H1 (cell line): ENCODE data around the gene UQCC3. TPM values are rescaled to one million over a fixed set of nuclear protein-coding genes. Genes with fewer than 3 reads are reported as not detected.

Experiments used
- CTCF ChIA-PET: fragments of 300-600 bp; sonication (Branson Sonifier 250); formaldehyde crosslinking; loops from one replicate; lab custom pipeline; 2021; ENCODE audit not compliant: partially characterized antibody; lab: Charles Lee
- POLR2A ChIA-PET: fragments of 300-600 bp; sonication (Branson Sonifier 250); formaldehyde crosslinking; loops from one replicate; lab custom pipeline; 2021; ENCODE audit warnings: inconsistent platforms; ENCODE audit not compliant: partially characterized antibody; lab: Charles Lee
- DNase-seq, 2 experiments: peaks; one replicate each; pipeline versions ENCODE4 v3.0.0 to v3.0.0-alpha.2; 2010 to 2022; ENCODE audit warnings: low spot score in 2 of 2, low read depth in 1 of 2, mixed read lengths in 1 of 2
- FAIRE-seq: peaks from 2 replicates; lab custom pipeline; 2011; peaks lifted over from hg19 to GRCh38; lab: Jason Lieb, UNC
- H2AFZ ChIP-seq: 2 replicates; pipeline ENCODE4 v1.8.1; 2012; ENCODE audit warnings: low read length, inconsistent platforms
- H2AK5ac ChIP-seq: 2 replicates; pipeline ENCODE4 v1.6.1; 2013; ENCODE audit warnings: low read depth, low read length
- H2BK120ac ChIP-seq: replicated peaks from 2 replicates; pipeline ENCODE3; 2013; ENCODE audit warnings: low read depth, low read length, inconsistent platforms
- H2BK12ac ChIP-seq: 2 replicates; pipeline ENCODE4 v1.6.1; 2013; ENCODE audit warnings: low read depth, low read length
- H2BK15ac ChIP-seq: 2 replicates; pipeline ENCODE4 v1.6.1; 2013; ENCODE audit warnings: low read length
- H2BK20ac ChIP-seq: 2 replicates; pipeline ENCODE4 v1.6.1; 2013; ENCODE audit warnings: low read length
- H2BK5ac ChIP-seq: 2 replicates; pipeline ENCODE4 v1.6.1; 2013; ENCODE audit warnings: low read depth, low read length
- H3K14ac ChIP-seq: 2 replicates; pipeline ENCODE4 v1.6.1; 2013; ENCODE audit warnings: inconsistent platforms; ENCODE audit not compliant: insufficient read length
- H3K18ac ChIP-seq: 2 replicates; pipeline ENCODE4 v1.6.1; 2013; ENCODE audit warnings: low read length; ENCODE audit errors: extremely low read depth
- H3K23ac ChIP-seq: 2 replicates; pipeline ENCODE4 v1.6.1; 2013; ENCODE audit warnings: inconsistent platforms; ENCODE audit not compliant: insufficient read length
- H3K23me2 ChIP-seq: 2 replicates; pipeline ENCODE4 v1.6.1; 2013; ENCODE audit warnings: low read depth, low read length
- H3K27ac ChIP-seq: 2 replicates; pipeline ENCODE4 v1.6.1; 2011; ENCODE audit warnings: low read depth, low read length, inconsistent platforms
- H3K27me3 ChIP-seq, 4 experiments: replicated peaks in 1 of 4; 1 replicate in 1 of 4; 2 replicates in 3 of 4; pipeline versions ENCODE4 v1.6.1 to v1.8.1; 2011 to 2013; ENCODE audit warnings: low read length in 3 of 4, mild to moderate bottlenecking in 3 of 4, inconsistent platforms in 2 of 4, mixed read lengths in 2 of 4, moderate library complexity in 1 of 4; ENCODE audit not compliant: control insufficient read depth in 3 of 4, insufficient read depth in 3 of 4; ENCODE audit errors: extremely low read depth in 1 of 4
- H3K36me3 ChIP-seq, 4 experiments: 2 replicates each; pipeline versions ENCODE4 v1.6.1 to v1.8.1; 2011 to 2013; ENCODE audit warnings: mild to moderate bottlenecking in 4 of 4, low read length in 3 of 4, moderate library complexity in 2 of 4, control low read depth in 1 of 4, inconsistent platforms in 1 of 4; ENCODE audit not compliant: insufficient read depth in 4 of 4, control insufficient read depth in 2 of 4
- H3K4ac ChIP-seq: replicated peaks from 2 replicates; pipeline ENCODE3; 2013; ENCODE audit warnings: low read length, low read depth, mixed read lengths, inconsistent platforms; ENCODE audit not compliant: insufficient read length
- H3K4me1 ChIP-seq, 4 experiments: replicated peaks in 1 of 4; 1 replicate in 1 of 4; 2 replicates in 3 of 4; pipeline versions ENCODE4 v1.6.1 to v1.8.1; 2011 to 2013; ENCODE audit warnings: low read length in 3 of 4, inconsistent platforms in 2 of 4, mixed read lengths in 1 of 4; ENCODE audit not compliant: insufficient read depth in 4 of 4, control insufficient read depth in 3 of 4
- H3K4me2 ChIP-seq, 2 experiments: 2 replicates each; pipeline versions ENCODE4 v1.6.1 to v1.8.1; 2011 to 2013; ENCODE audit warnings: low read depth in 2 of 2, low read length in 2 of 2, control low read depth in 1 of 2, inconsistent platforms in 1 of 2, mild to moderate bottlenecking in 1 of 2; ENCODE audit not compliant: insufficient read depth in 1 of 2
- H3K4me3 ChIP-seq, 4 experiments: fragments of 200-600, 300-600 bp in 1 of 4; sonication (generic), shearing (Covaris generic), sonication (Bioruptor Twin) in 1 of 4; 2 replicates each; pipeline versions ENCODE4 v1.5.1 to v1.8.1; 2011 to 2016; ENCODE audit warnings: low read length in 4 of 4, low read depth in 3 of 4, control low read depth in 2 of 4, inconsistent platforms in 2 of 4, mild to moderate bottlenecking in 2 of 4, mixed read lengths in 1 of 4, moderate library complexity in 1 of 4; ENCODE audit not compliant: insufficient read depth in 2 of 4; ENCODE audit errors: extremely low read depth in 1 of 4
- H3K56ac ChIP-seq: replicated peaks from 2 replicates; pipeline ENCODE3; 2013; ENCODE audit warnings: low read depth, mild to moderate bottlenecking, mixed read lengths, low read length, inconsistent platforms; ENCODE audit not compliant: insufficient read length
- H3K79me1 ChIP-seq: 2 replicates; pipeline ENCODE4 v1.6.1; 2013; ENCODE audit warnings: low read depth, low read length, control low read depth
- H3K79me2 ChIP-seq, 2 experiments: 2 replicates each; pipeline versions ENCODE4 v1.6.1 to v1.8.1; 2012 to 2013; ENCODE audit warnings: low read length in 2 of 2, mild to moderate bottlenecking in 2 of 2, inconsistent platforms in 1 of 2; ENCODE audit not compliant: insufficient read depth in 2 of 2, control insufficient read depth in 1 of 2
- H3K9ac ChIP-seq, 4 experiments: replicated peaks in 1 of 4; 1 replicate in 1 of 4; 2 replicates in 3 of 4; pipeline versions ENCODE4 v1.6.1 to v1.8.1; 2011 to 2013; ENCODE audit warnings: low read depth in 3 of 4, low read length in 3 of 4, control low read depth in 2 of 4, mild to moderate bottlenecking in 2 of 4, moderate library complexity in 2 of 4, inconsistent platforms in 1 of 4; ENCODE audit errors: extremely low read depth in 1 of 4
- H3K9me3 ChIP-seq, 2 experiments: 2 replicates each; pipeline versions ENCODE4 v1.6.1 to v1.8.1; 2012 to 2013; ENCODE audit warnings: mild to moderate bottlenecking in 2 of 2, moderate library complexity in 2 of 2, control low read depth in 1 of 2, inconsistent platforms in 1 of 2, low read depth in 1 of 2, low read length in 1 of 2, mixed read lengths in 1 of 2; ENCODE audit not compliant: insufficient read depth in 2 of 2
- H4K20me1 ChIP-seq, 2 experiments: replicated peaks in 1 of 2; 2 replicates each; pipeline versions ENCODE3 to v1.8.1; 2011 to 2013; ENCODE audit warnings: inconsistent platforms in 2 of 2, low read length in 2 of 2, mild to moderate bottlenecking in 1 of 2; ENCODE audit not compliant: insufficient read depth in 2 of 2, control insufficient read depth in 1 of 2
- H4K5ac ChIP-seq: 2 replicates; pipeline ENCODE4 v1.6.1; 2013; ENCODE audit warnings: low read length, low read depth, mixed read lengths, inconsistent platforms; ENCODE audit not compliant: insufficient read length
- H4K8ac ChIP-seq: 2 replicates; pipeline ENCODE4 v1.8.0; 2013; ENCODE audit warnings: mild to moderate bottlenecking, moderate library complexity, low read length, inconsistent platforms; ENCODE audit not compliant: insufficient read depth; ENCODE audit errors: extremely low read depth
- H4K91ac ChIP-seq: replicated peaks from 2 replicates; pipeline ENCODE3; 2013; ENCODE audit warnings: low read length, mixed read lengths, inconsistent platforms; ENCODE audit not compliant: insufficient read length
- CBX8 ChIP-seq: fragments of 300-800, 300-1000 bp; sonication (generic); IDR thresholded peaks from 2 replicates; pipeline ENCODE4 v1.7.1; 2016; ENCODE audit warnings: low read depth, low read length, borderline replicate concordance
- CREB1 ChIP-seq: IDR thresholded peaks from 2 replicates; pipeline ENCODE4 v1.6.1; 2012; ENCODE audit warnings: inconsistent platforms
- CTBP2 ChIP-seq: IDR thresholded peaks from 2 replicates; pipeline ENCODE4 v1.7.0; 2011; ENCODE audit warnings: borderline replicate concordance, mild to moderate bottlenecking, moderate library complexity, mixed read lengths, low read length; ENCODE audit not compliant: insufficient read depth, insufficient read length
- EZH2 ChIP-seq: fragments of 200-600 bp; sonication (generic); IDR thresholded peaks from 2 replicates; pipeline ENCODE4 v1.7.1; 2012; ENCODE audit warnings: low read depth, mild to moderate bottlenecking, moderate library complexity, low read length, inconsistent platforms; ENCODE audit not compliant: severe bottlenecking
- FOSL1 ChIP-seq: IDR thresholded peaks from 2 replicates; pipeline ENCODE4 v1.6.1; 2011; ENCODE audit warnings: mild to moderate bottlenecking, low read depth, low read length, moderate library complexity; ENCODE audit not compliant: insufficient read depth
- MAX ChIP-seq: IDR thresholded peaks from 2 replicates; pipeline ENCODE4 v1.6.1; 2012; ENCODE audit warnings: inconsistent platforms
- NANOG ChIP-seq: IDR thresholded peaks from 2 replicates; pipeline ENCODE4 v1.6.1; 2011; ENCODE audit warnings: low read length, low read depth, mild to moderate bottlenecking, inconsistent platforms; ENCODE audit not compliant: insufficient read depth, poor library complexity, severe bottlenecking
- PHF8 ChIP-seq: fragments of 200-600 bp; sonication (generic); conservative IDR thresholded peaks from 2 replicates; pipeline ENCODE4 v1.7.1; 2012; ENCODE audit warnings: low read depth, mild to moderate bottlenecking, inconsistent platforms, low read length, moderate library complexity
- RFX5 ChIP-seq: IDR thresholded peaks from 2 replicates; pipeline ENCODE4 v1.6.1; 2011; ENCODE audit warnings: low read depth, low read length, improper control_type of control experiment, borderline replicate concordance
- SP1 ChIP-seq: IDR thresholded peaks from 2 replicates; pipeline ENCODE4 v1.6.1; 2011; ENCODE audit warnings: low read depth, low read length
- TAF7 ChIP-seq: optimal IDR thresholded peaks from 2 replicates; pipeline ENCODE3; 2011; ENCODE audit warnings: low read depth, mild to moderate bottlenecking, inconsistent platforms, low read length, moderate library complexity, borderline replicate concordance
- TBP ChIP-seq: IDR thresholded peaks from 2 replicates; pipeline ENCODE4 v1.6.1; 2011; ENCODE audit warnings: low read depth, low read length, improper control_type of control experiment
- WGBS, 2 experiments: shearing (Covaris generic) in 1 of 2; methylation state at CpG; one replicate each; pipeline versions ENCODE4 v1.1.6 to v1.1.7; 2013 to 2015; ENCODE audit warnings: low lambda C conversion rate in 2 of 2, mixed read lengths in 2 of 2, inconsistent platforms in 1 of 2, low coverage in 1 of 2, missing lambda C conversion rate in 1 of 2; ENCODE audit not compliant: insufficient replicate concordance in 2 of 2, insufficient coverage in 1 of 2, insufficient read length in 1 of 2; ENCODE audit errors: extremely low coverage in 1 of 2, missing lambda C conversion rate in 1 of 2; 5-methylcytosine and 5-hydroxymethylcytosine counted together
- polyA plus RNA-seq, 7 experiments: library from polyadenylated mRNA; depleted of rRNA in 3 of 7; stranded (reverse) in 5 of 7; unstranded in 2 of 7; fragments of >200 nt in 5 of 7; fragments of 200-250 nt in 2 of 7; gene quantifications; 1 replicate in 5 of 7; 2 replicates in 1 of 7; 4 replicates in 1 of 7; pipeline versions ENCODE4 v1.2.1 to v1.2.3, GENCODE V29; 2011 to 2013; ENCODE audit warnings: missing spikeins in 2 of 7, mixed read lengths in 2 of 7
- total RNA-seq: library from RNA; stranded (reverse); fragmentation: NEBNext Ultra II Directional; extraction: Animal tissue kit (Norgen Biotek cat#: 25700); gene quantifications from 2 replicates; pipeline ENCODE4 v1.2.1, GENCODE V29; 2021
- TF ChIP-seq, protein P1 (sequence below): IDR thresholded peaks from 2 replicates; pipeline ENCODE4 v1.6.1; 2011; ENCODE audit warnings: low read depth, mild to moderate bottlenecking, low read length; ENCODE audit not compliant: insufficient read depth

UQCC3 gene
- total and polyA plus RNA-seq, 2 of the 8 experiments (the other 6 are each of a cell fraction or from before 2014, with no cell fraction given) = 14.2 to 15.7 TPM

GRCh38 chr11:62648967-62649364 is 22.5 kb upstream of the UQCC3 start:
- H2BK20ac ChIP-seq = no peak overlapping the region
- no peak overlapping the region for H4K5ac ChIP-seq
- POLR2A ChIA-PET = interaction anchor here (0.6 to 50.4 kb wide), 11 partner anchors 8 to 850 kb away, joined by 3 to 2041 read pairs (median 4); partner anchors contain the start of genes B3GAT3, BSCL2, C11orf98 and CSKMT
- H4K20me1 ChIP-seq = peaks cover 3 to 23% of the 10 kb centered on the region in 2 experiments
- peaks cover 15 to 45% of the 10 kb centered on the region in 2 experiments for H3K79me2 ChIP-seq
- no peak overlapping the region for H2BK15ac ChIP-seq
- 93% methylated on average over 10 of the region's 11 CpGs; no CpG with 5 or more reads in 1 of the 2 experiments for WGBS, 2 experiments
- H2BK5ac ChIP-seq = no peak overlapping the region
- H2AFZ ChIP-seq = no peak overlapping the region
- H3K4me1 ChIP-seq = no peaks in the 10 kb centered on the region; a peak in 2 of 7 replicates
- CTCF ChIA-PET = interaction anchor here (0.7 to 3.2 kb wide), 11 partner anchors 15 to 541 kb away, joined by 3 to 14 read pairs (median 4); partner anchors contain the start of gene LRRN4CL
- H3K23ac ChIP-seq = no peak overlapping the region
- no peak overlapping the region for H3K4me2 ChIP-seq
- no peak overlapping the region for H3K27ac ChIP-seq
- no peak overlapping the region for H2BK12ac ChIP-seq
- peaks cover 0 to 22% (median 7%) of the 10 kb centered on the region in 4 experiments; a peak in 5 of 8 replicates for H3K36me3 ChIP-seq
- DNase-seq = no peak
- H3K14ac ChIP-seq = no peak overlapping the region
- no peak overlapping the region for H4K91ac ChIP-seq
- H2BK120ac ChIP-seq = no peak overlapping the region
- H3K27me3 ChIP-seq = no peaks in the 10 kb centered on the region
- no peak overlapping the region for H2AK5ac ChIP-seq
- H3K18ac ChIP-seq = no peak overlapping the region
- no peak overlapping the region for H3K4ac ChIP-seq
- FAIRE-seq = no peak
- no peak overlapping the region for H3K4me3 ChIP-seq
- no peak overlapping the region for H3K9ac ChIP-seq
- H3K79me1 ChIP-seq = peaks cover 10% of the 10 kb centered on the region
- peaks cover 8% of the 10 kb centered on the region for H3K23me2 ChIP-seq
- H4K8ac ChIP-seq = no peak overlapping the region
- no peaks in the 10 kb centered on the region for H3K9me3 ChIP-seq
- H3K56ac ChIP-seq = no peak overlapping the region
- TF ChIP-seq, protein P1, sequence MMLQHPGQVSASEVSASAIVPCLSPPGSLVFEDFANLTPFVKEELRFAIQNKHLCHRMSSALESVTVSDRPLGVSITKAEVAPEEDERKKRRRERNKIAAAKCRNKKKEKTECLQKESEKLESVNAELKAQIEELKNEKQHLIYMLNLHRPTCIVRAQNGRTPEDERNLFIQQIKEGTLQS = no peak
- TF ChIP-seq TBP (no peak), PHF8 (no peak), EZH2 (no peak), MAX (no peak), FOSL1 (no peak), TAF7 (no peak), CTBP2 (no peak), SP1 (no peak), CREB1 (no peak), RFX5 (no peak), NANOG (no peak), CBX8 (no peak)
